B cell (primary cell): ENCODE measurements around the gene PSD4. TPM values are rescaled to one million over a fixed set of nuclear protein-coding genes. Genes with fewer than 3 reads are reported as not detected.

ENCODE experiments used
- ATAC-seq: fragments of 200-7000 bp; cut with Tn5 transposase; one replicate; pipeline ENCODE4 v1.10.0; 2021; ENCODE audit warnings: low read depth, mild to moderate bottlenecking, moderate number of reproducible peaks, moderate library complexity
- CTCF ChIA-PET: fragments of 350-600 bp; sonication (Branson Sonifier 250); formaldehyde crosslinking; loops from one replicate; lab custom pipeline; 2021; ENCODE audit warnings: antibody characterized with exemption, inconsistent platforms; lab: Charles Lee
- POLR2A ChIA-PET: fragments of 350-600 bp; sonication (Branson Sonifier 250); formaldehyde crosslinking; loops from one replicate; lab custom pipeline; 2021; ENCODE audit warnings: antibody characterized with exemption; lab: Charles Lee
- DNase-seq: peaks from one replicate; pipeline ENCODE4 v3.0.0; 2013
- H2AFZ ChIP-seq: 2 replicates; pipeline ENCODE4 v1.6.1; 2012; ENCODE audit warnings: mild to moderate bottlenecking, low read depth, low read length; ENCODE audit not compliant: insufficient read depth, poor library complexity, severe bottlenecking
- H3K27ac ChIP-seq, 2 donors: 1 replicate in 1 of 2; 2 replicates in 1 of 2; pipeline ENCODE4 v1.5.1; 2012 to 2013; ENCODE audit warnings: low read length in 2 of 2, mild to moderate bottlenecking in 2 of 2, moderate library complexity in 1 of 2
- H3K27me3 ChIP-seq, 4 experiments: fragments of 200-600 bp in 1 of 4; sonication (generic) in 1 of 4; replicated peaks in 1 of 4; 1 replicate in 2 of 4; 2 replicates in 2 of 4; pipeline versions ENCODE4 v1.6.1 to v1.7.0; 2013 to 2016; ENCODE audit warnings: low read length in 3 of 4, mild to moderate bottlenecking in 2 of 4, mixed read lengths in 1 of 4, moderate library complexity in 1 of 4; ENCODE audit not compliant: insufficient read depth in 4 of 4, control insufficient read depth in 3 of 4; ENCODE audit errors: control extremely low read depth in 1 of 4
- H3K36me3 ChIP-seq, 2 experiments: replicated peaks in 1 of 2; 1 replicate in 1 of 2; 2 replicates in 1 of 2; pipeline versions ENCODE4 v1.6.1 to v1.7.1; 2013; ENCODE audit warnings: low read length in 1 of 2; ENCODE audit not compliant: insufficient read depth in 2 of 2, control insufficient read depth in 1 of 2; ENCODE audit errors: control extremely low read depth in 1 of 2, extremely low read depth in 1 of 2
- H3K4me1 ChIP-seq, 2 donors: fragments of 200-600 bp in 1 of 2; sonication (generic) in 1 of 2; 1 replicate in 1 of 2; 2 replicates in 1 of 2; pipeline versions ENCODE4 v1.5.1 to v1.6.1; 2013 to 2017; ENCODE audit warnings: low read length in 2 of 2; ENCODE audit not compliant: control insufficient read depth in 2 of 2, insufficient read depth in 2 of 2
- H3K4me2 ChIP-seq: replicated peaks from 2 replicates; pipeline ENCODE3; 2012; ENCODE audit warnings: mild to moderate bottlenecking, low read depth, low read length; ENCODE audit not compliant: poor library complexity, severe bottlenecking
- H3K4me3 ChIP-seq, 5 experiments: fragments of 200-600 bp in 1 of 5; sonication (generic) in 1 of 5; 1 replicate in 3 of 5; 2 replicates in 2 of 5; pipeline versions ENCODE4 v1.5.1 to v1.7.0; 2011 to 2016; ENCODE audit warnings: low read length in 4 of 5, mild to moderate bottlenecking in 4 of 5, low read depth in 2 of 5, control low read depth in 1 of 5, moderate library complexity in 1 of 5; ENCODE audit not compliant: insufficient read depth in 1 of 5; ENCODE audit errors: control extremely low read depth in 1 of 5, extremely low read depth in 1 of 5
- H3K79me2 ChIP-seq: fragments of 200-600 bp; sonication (generic); one replicate; pipeline ENCODE4 v1.6.0; 2016; ENCODE audit warnings: low read length; ENCODE audit not compliant: control insufficient read depth, insufficient read depth
- H3K9ac ChIP-seq: fragments of 200-600 bp; sonication (generic); 2 replicates; pipeline ENCODE4 v1.6.1; 2017; ENCODE audit warnings: mild to moderate bottlenecking, low read length, moderate library complexity
- H3K9me3 ChIP-seq, 3 donors: one replicate each; pipeline versions ENCODE4 v1.6.1 to v1.7.1; 2013; ENCODE audit warnings: low read length in 2 of 3; ENCODE audit not compliant: control insufficient read depth in 2 of 3, insufficient read depth in 1 of 3; ENCODE audit errors: control extremely low read depth in 1 of 3
- H4K20me1 ChIP-seq: 2 replicates; pipeline ENCODE4 v1.6.0; 2012; ENCODE audit warnings: mild to moderate bottlenecking, low read length; ENCODE audit not compliant: insufficient read depth, control insufficient read depth, poor library complexity, severe bottlenecking
- H3K27ac Mint-ChIP-seq: one replicate; pipeline ENCODE4 v1.8.0; 2021; ENCODE audit warnings: mixed read lengths
- H3K27me3 Mint-ChIP-seq: one replicate; pipeline ENCODE4 v1.8.0; 2021; ENCODE audit warnings: mixed read lengths
- H3K4me1 Mint-ChIP-seq: one replicate; pipeline ENCODE4 v1.8.0; 2021; ENCODE audit warnings: mixed read lengths
- H3K4me3 Mint-ChIP-seq: one replicate; pipeline ENCODE4 v1.8.0; 2021; ENCODE audit warnings: mixed read lengths
- H3K9me3 Mint-ChIP-seq: one replicate; pipeline ENCODE4 v1.8.0; 2022; ENCODE audit warnings: mixed read lengths; ENCODE audit not compliant: insufficient read depth
- CTCF ChIP-seq: fragments of 200-600 bp; IDR thresholded peaks from one replicate; pipeline ENCODE4 v1.8.0; 2022; ENCODE audit warnings: antibody characterized with exemption, mild to moderate bottlenecking
- EZH2 ChIP-seq: IDR thresholded peaks from 2 replicates; pipeline ENCODE4 v1.6.1; 2012; ENCODE audit warnings: borderline replicate concordance, low read depth, mild to moderate bottlenecking, moderate library complexity, low read length; ENCODE audit not compliant: insufficient read depth, poor library complexity, severe bottlenecking
- WGBS: methylation state at CpG from one replicate; pipeline ENCODE4 v1.1.5; 2013; ENCODE audit warnings: missing lambda C conversion rate; ENCODE audit not compliant: insufficient coverage; 5-methylcytosine and 5-hydroxymethylcytosine counted together
- intact Hi-C: fragments of 100-400 bp; cut with micrococcal nuclease; formaldehyde crosslinking; loops from one replicate; pipeline ENCODE4 v1.10.0; 2022
- polyA plus RNA-seq: library from polyadenylated mRNA; depleted of rRNA; stranded (reverse); fragments of >200 nt; gene quantifications from 2 replicates; pipeline ENCODE4 v1.2.3, GENCODE V29; 2012
- total RNA-seq, 2 donors: library from RNA; stranded (reverse); fragments of 120-200 nt in 1 of 2; gene quantifications; 1 replicate in 1 of 2; 2 replicates in 1 of 2; pipeline versions ENCODE4 v1.2.3 to v1.2.4, GENCODE V29; 2013 to 2022

Gene PSD4
- total and polyA plus RNA-seq, 2 donors (not counting 1 experiment from before 2014, with no cell fraction given) = 87.1 to 203 TPM

- Histone ChIP-seq H3K4me2 (no peak overlapping the region), H3K9me3 (no peaks in the 10 kb centered on the region), H3K27me3 (peaks cover 0 to under 1% (median 0%) of the 10 kb centered on the region in 4 experiments), H4K20me1 (no peaks in the 10 kb centered on the region), H3K79me2 (peaks cover 31% of the 10 kb centered on the region), H3K4me1 (peaks cover 17 to 23% of the 10 kb centered on the region in 2 donors), H2AFZ (no peak overlapping the region), H3K27ac (no peak overlapping the region), H3K4me3 (no peak overlapping the region), H3K9ac (no peak overlapping the region), H3K36me3 (no peaks in the 10 kb centered on the region)
- ChIA-PET POLR2A (no interaction called here), CTCF (interaction anchor here (1.3 kb wide), 1 partner anchor 13 kb away, joined by 3 read pairs; no protein-coding TSS in a partner anchor)
- 100% methylated on average over 2 of the region's 5 CpGs for WGBS
- no peak overlapping the region for H3K4me3 Mint-ChIP-seq
- H3K27me3 Mint-ChIP-seq = no peaks in the 10 kb centered on the region
- H3K27ac Mint-ChIP-seq = peak overlapping the region; percentile 53
- peaks cover 16% of the 10 kb centered on the region for H3K4me1 Mint-ChIP-seq
- no peak for ATAC-seq
- no peaks in the 10 kb centered on the region for H3K9me3 Mint-ChIP-seq
- no peak for DNase-seq
- no peak for TF ChIP-seq CTCF
- TF ChIP-seq EZH2 = no peak
- intact Hi-C loops = no loop called here
Measured at GRCh38 chr2:113160962-113161361, 12.8 kb upstream of the PSD4 start.

- no peak overlapping the region for H3K4me3 ChIP-seq
- no peak overlapping the region for H3K9ac ChIP-seq
- no peaks in the 10 kb centered on the region for H3K27me3 Mint-ChIP-seq
- no peaks in the 10 kb centered on the region for H3K36me3 ChIP-seq
- H3K27ac Mint-ChIP-seq = no peak overlapping the region
- H3K9me3 ChIP-seq = no peaks in the 10 kb centered on the region
- TF ChIP-seq CTCF = no peak
- TF ChIP-seq EZH2 = no peak
- no peak overlapping the region for H2AFZ ChIP-seq
- WGBS = 92% methylated on average over 7 of the region's 10 CpGs
- H3K27me3 ChIP-seq = no peaks in the 10 kb centered on the region
- intact Hi-C loops = no loop called here
- no peaks in the 10 kb centered on the region for H4K20me1 ChIP-seq
- H3K9me3 Mint-ChIP-seq = no peaks in the 10 kb centered on the region
- ChIA-PET CTCF (interaction anchor here (1.3 to 1.7 kb wide), 4 partner anchors 10 to 25 kb away, joined by 5 to 6 read pairs (median 6); no protein-coding TSS in a partner anchor), POLR2A (interaction anchor here (0.5 kb wide), 1 partner anchor 18 kb away, joined by 3 read pairs; no protein-coding TSS in a partner anchor)
- H3K4me3 Mint-ChIP-seq = no peak overlapping the region
- H3K27ac ChIP-seq = no peak overlapping the region
- no peak for DNase-seq
- ATAC-seq = no peak
- H3K4me2 ChIP-seq = no peak overlapping the region
- peaks cover 12% of the 10 kb centered on the region for H3K4me1 Mint-ChIP-seq
- H3K79me2 ChIP-seq = peaks cover 32% of the 10 kb centered on the region
- H3K4me1 ChIP-seq = peaks cover 9 to 13% of the 10 kb centered on the region in 2 donors
Measured at GRCh38 chr2:113162173-113162572, 11.6 kb upstream of the PSD4 start.
